HepG2 (cell line): ENCODE measurements around the gene MAP3K2. TPM values are rescaled to one million over a fixed set of nuclear protein-coding genes. Genes with fewer than 3 reads are reported as not detected.

ENCODE experiments used
- ARID4A ChIP-seq: sonication (generic); formaldehyde crosslinking; IDR thresholded peaks from 2 replicates; pipeline ENCODE4 v1.5.0; 2020; ENCODE audit warnings: mild to moderate bottlenecking, missing genetic modification reagents, borderline replicate concordance
- CAMTA2 ChIP-seq: sonication (generic); formaldehyde crosslinking; IDR thresholded peaks from 2 replicates; pipeline ENCODE4 v1.4.0; 2020; ENCODE audit warnings: mild to moderate bottlenecking, missing genetic modification reagents, borderline replicate concordance
- FOSL2 ChIP-seq: sonication (generic); formaldehyde crosslinking; IDR thresholded peaks from 2 replicates; pipeline ENCODE4 v1.4.0; 2020; ENCODE audit warnings: missing genetic modification reagents
- KIAA2018 ChIP-seq: sonication (generic); formaldehyde crosslinking; IDR thresholded peaks from 2 replicates; pipeline ENCODE4 v1.5.0; 2020; ENCODE audit warnings: mild to moderate bottlenecking, missing genetic modification reagents, borderline replicate concordance
- KLF16 ChIP-seq, 2 experiments: sonication (generic) in 1 of 2; formaldehyde crosslinking in 1 of 2; IDR thresholded peaks; 2 replicates each; pipeline versions ENCODE4 v1.6.1 to v1.8.0; 2016 to 2023; ENCODE audit warnings: missing genetic modification reagents in 2 of 2, missing compliant biosample characterization in 1 of 2
- MAX ChIP-seq: IDR thresholded peaks from 2 replicates; pipeline ENCODE4 v1.6.1; 2012; ENCODE audit warnings: inconsistent platforms
- ZMYM4 ChIP-seq: sonication (generic); formaldehyde crosslinking; IDR thresholded peaks from 2 replicates; pipeline ENCODE4 v1.8.1; 2023; ENCODE audit warnings: mild to moderate bottlenecking, missing genetic modification reagents
- ZNF574 ChIP-seq: sonication (generic); formaldehyde crosslinking; IDR thresholded peaks from 2 replicates; pipeline ENCODE4 v1.4.0; 2020; ENCODE audit warnings: missing genetic modification reagents
- ZNF629 ChIP-seq: sonication (generic); formaldehyde crosslinking; conservative IDR thresholded peaks from 2 replicates; pipeline ENCODE4 v1.5.0; 2020; ENCODE audit warnings: missing genetic modification reagents
- ZNF75D ChIP-seq: sonication (generic); formaldehyde crosslinking; IDR thresholded peaks from 2 replicates; pipeline ENCODE4 v1.8.1; 2023; ENCODE audit warnings: missing genetic modification reagents, mild to moderate bottlenecking, borderline replicate concordance
- ZNF770 ChIP-seq: sonication (generic); formaldehyde crosslinking; IDR thresholded peaks from 2 replicates; pipeline ENCODE4 v1.5.0; 2020; ENCODE audit warnings: mild to moderate bottlenecking, missing genetic modification reagents
- polyA plus RNA-seq, 8 experiments: library from polyadenylated mRNA; depleted of rRNA in 3 of 8; stranded (reverse) in 7 of 8; unstranded in 1 of 8; fragments of >200 nt; fragmentation: Illumina TruSeq in 4 of 8; extraction: Trizol in 4 of 8; gene quantifications; 2 replicates each; pipeline versions ENCODE4 v1.2.1 to v1.2.3, GENCODE V29; 2011 to 2016; ENCODE audit warnings: low read depth in 4 of 8, missing spikeins in 1 of 8, mixed read lengths in 1 of 8; ENCODE audit not compliant: insufficient read depth in 1 of 8
- total RNA-seq, 5 experiments: library from RNA; depleted of rRNA; stranded (reverse); fragments of >200 nt; fragmentation: Illumina TruSeq; extraction: Trizol; gene quantifications; 2 replicates each; pipeline ENCODE4 v1.2.3, GENCODE V29; 2016; ENCODE audit warnings: low read depth in 1 of 5

MAP3K2 gene
- total and polyA plus RNA-seq, 2 of the 13 experiments (the other 11 are each of a cell fraction or from before 2014, with no cell fraction given) = 12.2 to 37.2 TPM

- 0 out of 2 replicates have a peak, but pooled peaks have one; percentile 20 for TF ChIP-seq ARID4A (CRISPR knock-in tag)
- TF ChIP-seq CAMTA2 (CRISPR knock-in tag) = peak; percentile 17; the same call in 1 of the 2 replicates
- TF ChIP-seq ZNF770 = 0 out of 2 replicates have a peak, but pooled peaks have one; percentile 9
- TF ChIP-seq ZMYM4 (CRISPR knock-in tag) = no peak
- 0 out of 2 replicates have a peak, but pooled peaks have one; percentile 14 for TF ChIP-seq KIAA2018 (CRISPR knock-in tag)
- no peak for TF ChIP-seq FOSL2 (CRISPR knock-in tag)
- 0 out of 2 replicates have a peak, but pooled peaks have one; percentile 72 for TF ChIP-seq ZNF75D
- no peak for TF ChIP-seq KLF16 (CRISPR knock-in tag; IDR thresholded peaks at IDR 0.05)
- TF ChIP-seq MAX = peak; percentile 17; the same call in 1 of the 2 replicates
- no peak for TF ChIP-seq ZNF574
- TF ChIP-seq ZNF629 (CRISPR knock-in tag) = no peak
Measured at GRCh38 chr2:127437056-127437455, 49.3 kb upstream of the MAP3K2 start (continued).
